Measurements from ENCODE around the gene POLR2A. TPM values are rescaled to one million over a fixed set of nuclear protein-coding genes. Genes with fewer than 3 reads are reported as not detected.

The POLR2A gene
- total RNA-seq, 2 experiments from 2014 or later: 193 to 203 TPM

DNA sequence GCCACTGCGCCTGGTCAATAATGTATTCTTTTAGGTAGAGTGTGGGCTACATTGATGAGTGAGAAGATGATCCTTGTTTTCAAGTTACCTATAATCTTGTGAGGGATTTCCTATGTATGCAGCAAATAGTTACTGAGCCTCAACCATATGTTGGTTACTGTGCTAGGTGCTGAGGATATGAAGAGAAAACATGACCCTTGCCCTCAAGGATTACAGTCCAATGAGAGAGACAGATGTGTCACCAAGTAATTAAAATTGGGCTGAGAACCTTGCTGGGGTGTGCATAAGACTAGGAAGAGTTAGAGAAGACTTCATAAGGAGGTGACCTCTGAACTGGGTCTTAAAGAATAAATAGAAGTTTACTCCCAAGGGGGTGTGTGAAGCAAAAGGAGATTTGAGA is 7.4 kb downstream of the POLR2A start:
- peak overlapping the region; percentile 22 for H3K27ac Mint-ChIP-seq

DNA sequence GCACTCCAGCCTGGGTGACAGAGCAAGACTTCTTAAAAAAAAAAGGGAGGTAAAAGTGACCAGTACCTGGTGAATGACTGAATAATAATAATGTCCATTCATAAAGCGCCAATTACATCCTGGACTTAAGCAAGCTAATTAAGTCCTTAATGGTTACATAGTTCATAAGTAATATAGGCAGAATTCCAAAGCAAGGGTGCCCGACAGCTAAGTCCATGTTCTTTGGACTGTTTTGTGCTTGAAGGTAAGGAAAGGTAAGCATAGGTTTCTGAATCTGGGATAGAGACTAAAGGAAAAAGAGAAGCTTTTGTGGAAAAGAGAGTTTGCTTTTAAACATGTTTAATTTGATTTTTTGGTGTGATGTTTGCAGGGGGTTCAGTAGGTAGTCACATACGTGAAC is 9.8 kb downstream of the POLR2A start:
- DNase-seq (no peak), ATAC-seq (no peak)
- peaks cover 46% of the 10 kb centered on the region for H3K4me1 Mint-ChIP-seq
- intact Hi-C loops (cut with DNase I, micrococcal nuclease): no loop called here
- H3K27ac Mint-ChIP-seq: no peak overlapping the region
- no peak overlapping the region for H3K4me3 Mint-ChIP-seq
- ChIA-PET CTCF (interaction anchor here (1.0 kb wide), 2 partner anchors 67 to 95 kb away, joined by 3 to 4 read pairs; no protein-coding TSS in a partner anchor), POLR2A (interaction anchor here (0.6 kb wide), 1 partner anchor 83 kb away, joined by 3 read pairs; no protein-coding TSS in a partner anchor)
- H3K27me3 Mint-ChIP-seq: no peaks in the 10 kb centered on the region
- H3K36me3 Mint-ChIP-seq (ENCODE audit: low read depth): peaks cover 63% of the 10 kb centered on the region
- H3K9me3 Mint-ChIP-seq (ENCODE audit: low read depth): no peaks in the 10 kb centered on the region

More for the DNA sequence above, 7.4 kb downstream of the POLR2A start:
- Mint-ChIP-seq H3K36me3 (ENCODE audit: low read depth) (peaks cover 57% of the 10 kb centered on the region), H3K4me1 (peaks cover 67% of the 10 kb centered on the region), H3K27me3 (no peaks in the 10 kb centered on the region), H3K4me3 (no peak overlapping the region), H3K9me3 (ENCODE audit: low read depth) (no peaks in the 10 kb centered on the region)
- intact Hi-C loops (cut with DNase I, micrococcal nuclease): no loop called here
- DNase-seq: no peak
- ChIA-PET POLR2A (interaction anchor here (0.7 kb wide), 1 partner anchor 46 kb away, joined by 3 read pairs; no protein-coding TSS in a partner anchor), CTCF (interaction anchor here (0.8 to 1.3 kb wide), 2 partner anchors 23 to 69 kb away, joined by 3 to 7 read pairs; no protein-coding TSS in a partner anchor)
- ATAC-seq: no peak

DNA sequence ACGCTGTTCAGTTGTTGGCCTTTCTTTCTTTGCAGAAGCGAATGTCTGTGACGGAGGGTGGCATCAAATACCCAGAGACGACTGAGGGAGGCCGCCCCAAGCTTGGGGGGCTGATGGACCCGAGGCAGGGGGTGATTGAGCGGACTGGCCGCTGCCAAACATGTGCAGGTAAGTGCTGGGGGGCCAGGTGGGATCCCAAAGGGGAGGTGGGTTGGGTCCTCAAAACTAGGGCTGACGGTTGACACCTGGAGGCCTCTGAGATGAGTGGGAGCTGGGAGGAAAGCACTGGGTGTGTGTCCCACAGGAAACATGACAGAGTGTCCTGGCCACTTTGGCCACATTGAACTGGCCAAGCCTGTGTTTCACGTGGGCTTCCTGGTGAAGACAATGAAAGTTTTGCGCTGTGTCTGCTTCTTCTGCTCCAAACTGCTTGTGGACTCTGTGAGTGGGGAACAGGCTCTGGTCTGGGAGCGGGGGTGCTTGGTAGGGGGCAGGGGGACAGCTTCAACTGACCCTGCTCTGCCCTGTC is 11.8 kb downstream of the POLR2A start:
- no peak for ATAC-seq
- H3K27me3 Mint-ChIP-seq: no peaks in the 10 kb centered on the region
- intact Hi-C loops (cut with DNase I, micrococcal nuclease): no loop called here
- DNase-seq: no peak
- ChIA-PET CTCF (interaction anchor here (1.3 to 2.3 kb wide), 2 partner anchors 10 to 19 kb away, joined by 3 to 10 read pairs; no protein-coding TSS in a partner anchor), POLR2A (interaction anchor here (0.6 kb wide), 1 partner anchor 215 kb away, joined by 3 read pairs; no protein-coding TSS in a partner anchor)
- H3K9me3 Mint-ChIP-seq (ENCODE audit: low read depth): no peaks in the 10 kb centered on the region
- H3K36me3 Mint-ChIP-seq (ENCODE audit: low read depth): peaks cover 63% of the 10 kb centered on the region
- no peak overlapping the region for H3K27ac Mint-ChIP-seq
- no peak overlapping the region for H3K4me3 Mint-ChIP-seq
- peaks cover 29% of the 10 kb centered on the region for H3K4me1 Mint-ChIP-seq

DNA sequence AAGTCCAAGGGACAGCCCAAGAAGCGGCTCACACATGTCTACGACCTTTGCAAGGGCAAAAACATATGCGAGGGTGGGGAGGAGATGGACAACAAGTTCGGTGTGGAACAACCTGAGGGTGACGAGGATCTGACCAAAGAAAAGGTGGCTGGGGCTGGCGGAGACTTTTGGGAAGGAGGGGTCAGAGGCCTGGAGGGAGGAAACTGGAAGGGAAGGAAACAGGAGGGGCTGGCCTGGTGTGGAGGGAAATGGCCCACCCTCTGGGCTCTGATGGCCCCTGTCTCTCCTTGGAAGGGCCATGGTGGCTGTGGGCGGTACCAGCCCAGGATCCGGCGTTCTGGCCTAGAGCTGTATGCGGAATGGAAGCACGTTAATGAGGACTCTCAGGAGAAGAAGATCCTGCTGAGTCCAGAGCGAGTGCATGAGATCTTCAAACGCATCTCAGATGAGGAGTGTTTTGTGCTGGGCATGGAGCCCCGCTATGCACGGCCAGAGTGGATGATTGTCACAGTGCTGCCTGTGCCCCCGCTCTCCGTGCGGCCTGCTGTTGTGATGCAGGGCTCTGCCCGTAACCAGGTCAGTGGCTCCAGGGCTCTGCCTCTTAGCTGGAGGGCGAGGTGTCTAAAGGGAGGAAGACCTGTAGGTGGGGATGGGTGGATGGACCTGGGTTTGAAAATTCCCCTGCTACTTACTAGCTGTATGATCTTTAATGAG is 12.5 kb downstream of the POLR2A start:
- ChIA-PET CTCF (interaction anchor here (0.8 to 2.3 kb wide), 2 partner anchors 11 to 93 kb away, joined by 4 to 10 read pairs; partner anchors contain the start of gene SOX15), POLR2A (interaction anchor here (0.6 to 1.8 kb wide), 2 partner anchors 60 to 214 kb away, joined by 3 to 4 read pairs; no protein-coding TSS in a partner anchor)
- DNase-seq (no peak), ATAC-seq (no peak)
- Mint-ChIP-seq H3K27me3 (no peaks in the 10 kb centered on the region), H3K4me3 (no peak overlapping the region), H3K27ac (no peak overlapping the region), H3K9me3 (ENCODE audit: low read depth) (no peaks in the 10 kb centered on the region), H3K4me1 (peaks cover 26% of the 10 kb centered on the region), H3K36me3 (ENCODE audit: low read depth) (peaks cover 67% of the 10 kb centered on the region)
- intact Hi-C loops (cut with DNase I, micrococcal nuclease): no loop called here

DNA sequence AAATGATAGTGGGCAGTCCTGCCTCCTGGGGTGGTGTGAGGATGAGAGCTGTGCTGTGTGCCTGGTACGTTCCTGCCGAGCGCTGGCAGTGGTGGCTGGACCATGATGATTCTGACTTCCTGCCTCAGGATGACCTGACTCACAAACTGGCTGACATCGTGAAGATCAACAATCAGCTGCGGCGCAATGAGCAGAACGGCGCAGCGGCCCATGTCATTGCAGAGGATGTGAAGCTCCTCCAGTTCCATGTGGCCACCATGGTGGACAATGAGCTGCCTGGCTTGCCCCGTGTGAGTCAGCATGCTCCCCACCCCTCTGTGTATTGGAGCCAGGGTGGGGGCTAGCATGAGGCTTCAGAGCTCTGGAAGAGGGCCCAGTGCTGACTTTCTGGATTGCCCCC is 13.1 kb downstream of the POLR2A start:
- peaks cover 20% of the 10 kb centered on the region for H3K4me1 Mint-ChIP-seq
- no peak overlapping the region for H3K4me3 Mint-ChIP-seq
- intact Hi-C loops (cut with DNase I, micrococcal nuclease): no loop called here
- DNase-seq (no peak), ATAC-seq (no peak)
- no peaks in the 10 kb centered on the region for H3K9me3 Mint-ChIP-seq (ENCODE audit: low read depth)
- ChIA-PET POLR2A (interaction anchor here (0.7 to 1.8 kb wide), 2 partner anchors 12 to 60 kb away, joined by 4 read pairs; no protein-coding TSS in a partner anchor), CTCF (interaction anchor here (0.8 kb wide), 1 partner anchor 92 kb away, joined by 4 read pairs; the partner anchor contains the start of gene SOX15)
- H3K36me3 Mint-ChIP-seq (ENCODE audit: low read depth): peaks cover 69% of the 10 kb centered on the region
- no peak overlapping the region for H3K27ac Mint-ChIP-seq
- no peaks in the 10 kb centered on the region for H3K27me3 Mint-ChIP-seq

DNA sequence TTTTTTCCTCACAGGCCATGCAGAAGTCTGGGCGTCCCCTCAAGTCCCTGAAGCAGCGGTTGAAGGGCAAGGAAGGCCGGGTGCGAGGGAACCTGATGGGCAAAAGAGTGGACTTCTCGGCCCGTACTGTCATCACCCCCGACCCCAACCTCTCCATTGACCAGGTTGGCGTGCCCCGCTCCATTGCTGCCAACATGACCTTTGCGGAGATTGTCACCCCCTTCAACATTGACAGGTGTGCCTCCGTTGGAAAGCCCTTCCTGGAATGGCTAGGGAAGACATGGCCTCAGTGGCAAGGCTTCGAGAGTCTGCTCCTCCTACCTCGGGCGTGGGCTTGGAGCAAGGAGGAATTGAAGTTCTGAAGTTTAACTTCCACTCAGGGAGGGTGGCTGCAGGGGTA is 13.5 kb downstream of the POLR2A start:
- no peak for DNase-seq
- Mint-ChIP-seq H3K36me3 (ENCODE audit: low read depth) (peaks cover 73% of the 10 kb centered on the region), H3K4me1 (peaks cover 18% of the 10 kb centered on the region), H3K9me3 (ENCODE audit: low read depth) (no peaks in the 10 kb centered on the region), H3K27ac (no peak overlapping the region), H3K4me3 (no peak overlapping the region), H3K27me3 (no peaks in the 10 kb centered on the region)
- ChIA-PET CTCF (interaction anchor here (0.6 to 0.8 kb wide), 2 partner anchors 90 to 92 kb away, joined by 3 to 4 read pairs; partner anchors contain the start of gene SOX15), POLR2A (interaction anchor here (0.7 to 1.8 kb wide), 2 partner anchors 13 to 61 kb away, joined by 4 read pairs; no protein-coding TSS in a partner anchor)
- intact Hi-C loops (cut with DNase I, micrococcal nuclease): no loop called here
- no peak for ATAC-seq

DNA sequence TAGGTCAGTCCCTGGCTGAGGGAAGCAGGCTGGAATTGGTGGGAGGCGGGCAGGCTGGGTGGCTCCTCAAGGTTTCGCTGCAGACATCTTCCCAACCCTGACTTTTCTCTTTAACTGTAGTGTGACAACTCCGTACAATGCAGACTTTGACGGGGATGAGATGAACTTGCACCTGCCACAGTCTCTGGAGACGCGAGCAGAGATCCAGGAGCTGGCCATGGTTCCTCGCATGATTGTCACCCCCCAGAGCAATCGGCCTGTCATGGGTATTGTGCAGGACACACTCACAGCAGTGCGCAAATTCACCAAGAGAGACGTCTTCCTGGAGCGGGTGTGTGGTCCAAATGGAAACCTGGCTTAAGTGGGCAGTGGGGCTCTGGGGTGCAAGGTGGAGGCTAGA is 15.0 kb downstream of the POLR2A start:
- Mint-ChIP-seq H3K36me3 (ENCODE audit: low read depth) (peaks cover 75% of the 10 kb centered on the region), H3K9me3 (ENCODE audit: low read depth) (no peaks in the 10 kb centered on the region), H3K4me3 (no peak overlapping the region), H3K27me3 (no peaks in the 10 kb centered on the region), H3K27ac (peak overlapping the region; percentile 37), H3K4me1 (peaks cover 4% of the 10 kb centered on the region)
- DNase-seq (no peak), ATAC-seq (no peak)
- intact Hi-C loops (cut with DNase I, micrococcal nuclease): no loop called here
- CTCF ChIA-PET: interaction anchor here (0.6 to 1.0 kb wide), 4 partner anchors 27 to 62 kb away, joined by 3 read pairs; partner anchors contain the start of gene SENP3
- POLR2A ChIA-PET: interaction anchor here (1.2 kb wide), 1 partner anchor 13 kb away, joined by 7 read pairs; no protein-coding TSS in a partner anchor

DNA sequence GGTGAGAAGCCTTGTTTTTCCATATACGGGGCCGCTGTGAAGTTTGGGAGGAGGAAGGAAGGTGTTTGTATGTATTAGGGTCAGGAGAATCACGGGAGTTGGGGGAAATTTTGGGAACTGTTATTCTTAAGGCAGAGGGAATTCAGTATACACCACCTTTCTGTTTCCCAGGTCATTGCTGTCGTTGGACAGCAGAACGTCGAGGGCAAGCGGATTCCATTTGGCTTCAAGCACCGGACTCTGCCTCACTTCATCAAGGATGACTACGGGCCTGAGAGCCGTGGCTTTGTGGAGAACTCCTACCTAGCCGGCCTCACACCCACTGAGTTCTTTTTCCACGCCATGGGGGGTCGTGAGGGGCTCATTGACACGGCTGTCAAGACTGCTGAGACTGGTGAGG is 17.6 kb downstream of the POLR2A start:
- H3K4me3 Mint-ChIP-seq: no peak overlapping the region
- no peaks in the 10 kb centered on the region for H3K4me1 Mint-ChIP-seq
- H3K36me3 Mint-ChIP-seq (ENCODE audit: low read depth): peaks cover 74% of the 10 kb centered on the region
- ATAC-seq (no peak), DNase-seq (no peak)
- POLR2A ChIA-PET: no interaction called here
- no peaks in the 10 kb centered on the region for H3K27me3 Mint-ChIP-seq
- H3K9me3 Mint-ChIP-seq (ENCODE audit: low read depth): no peaks in the 10 kb centered on the region
- CTCF ChIA-PET: interaction anchor here (1.1 kb wide), 1 partner anchor 26 kb away, joined by 3 read pairs; no protein-coding TSS in a partner anchor
- intact Hi-C loops (cut with DNase I, micrococcal nuclease): loop anchor here in 1 of 2 experiments (2.0 kb wide), 1 partner anchor 13 kb away; no protein-coding TSS in a partner anchor
- H3K27ac Mint-ChIP-seq: no peak overlapping the region

DNA sequence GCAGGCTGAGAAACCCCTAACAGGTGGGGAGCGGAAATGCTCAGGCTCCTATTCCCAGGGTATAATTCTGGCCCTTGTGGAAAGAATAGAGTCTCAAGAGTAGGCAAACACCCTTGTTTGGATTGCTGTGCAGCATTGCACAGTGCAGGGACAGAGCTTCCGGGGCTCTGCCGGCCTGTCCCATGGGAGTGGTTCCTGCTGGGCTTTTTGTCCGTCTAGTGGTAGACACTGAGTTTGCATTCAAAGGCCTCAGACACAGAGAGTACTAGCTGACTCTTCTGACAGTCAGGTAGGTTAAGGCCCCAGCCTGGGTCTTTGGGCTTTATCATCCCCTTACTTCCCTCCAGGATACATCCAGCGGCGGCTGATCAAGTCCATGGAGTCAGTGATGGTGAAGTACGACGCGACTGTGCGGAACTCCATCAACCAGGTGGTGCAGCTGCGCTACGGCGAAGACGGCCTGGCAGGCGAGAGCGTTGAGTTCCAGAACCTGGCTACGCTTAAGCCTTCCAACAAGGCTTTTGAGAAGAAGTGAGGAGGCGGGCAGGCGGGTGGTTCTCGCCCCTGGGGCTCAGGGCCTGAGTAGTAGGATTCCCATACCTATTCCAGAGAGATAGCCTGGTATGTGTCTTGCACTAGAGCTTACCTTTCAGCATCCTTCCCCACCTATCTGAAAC is 18.1 kb downstream of the POLR2A start:
- ChIA-PET CTCF (no interaction called here), POLR2A (no interaction called here)
- H3K36me3 Mint-ChIP-seq (ENCODE audit: low read depth): peaks cover 71% of the 10 kb centered on the region
- no peaks in the 10 kb centered on the region for H3K27me3 Mint-ChIP-seq
- no peak for ATAC-seq
- H3K4me1 Mint-ChIP-seq: no peaks in the 10 kb centered on the region
- H3K4me3 Mint-ChIP-seq: no peak overlapping the region
- H3K27ac Mint-ChIP-seq: no peak overlapping the region
- intact Hi-C loops (cut with DNase I, micrococcal nuclease): loop anchor here in 1 of 2 experiments (2.0 kb wide), 1 partner anchor 14 kb away; no protein-coding TSS in a partner anchor
- H3K9me3 Mint-ChIP-seq (ENCODE audit: low read depth): no peaks in the 10 kb centered on the region
- no peak for DNase-seq

DNA sequence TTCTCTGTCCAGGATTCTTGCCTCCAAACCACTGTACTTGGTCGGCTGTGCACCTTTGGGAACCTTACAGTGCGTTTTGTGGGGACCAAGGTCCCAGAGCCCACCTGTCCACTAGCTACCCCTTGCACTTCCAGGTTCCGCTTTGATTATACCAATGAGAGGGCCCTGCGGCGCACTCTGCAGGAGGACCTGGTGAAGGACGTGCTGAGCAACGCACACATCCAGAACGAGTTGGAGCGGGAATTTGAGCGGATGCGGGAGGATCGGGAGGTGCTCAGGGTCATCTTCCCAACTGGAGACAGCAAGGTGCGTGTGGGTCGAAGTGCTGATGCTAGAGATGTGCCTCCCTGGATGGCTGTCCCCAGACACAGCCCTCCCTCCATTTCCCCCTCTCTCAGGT is 18.8 kb downstream of the POLR2A start:
- H3K4me3 Mint-ChIP-seq: no peak overlapping the region
- H3K9me3 Mint-ChIP-seq (ENCODE audit: low read depth): no peaks in the 10 kb centered on the region
- H3K27ac Mint-ChIP-seq: no peak overlapping the region
- no peaks in the 10 kb centered on the region for H3K4me1 Mint-ChIP-seq
- peaks cover 71% of the 10 kb centered on the region for H3K36me3 Mint-ChIP-seq (ENCODE audit: low read depth)
- intact Hi-C loops (cut with DNase I, micrococcal nuclease): loop anchor here in 1 of 2 experiments (2.0 kb wide), 1 partner anchor 14 kb away; no protein-coding TSS in a partner anchor
- CTCF ChIA-PET: interaction anchor here (0.6 kb wide), 1 partner anchor 130 kb away, joined by 3 read pairs; no protein-coding TSS in a partner anchor
- DNase-seq (peak; percentile 32), ATAC-seq (peak; percentile 11)
- H3K27me3 Mint-ChIP-seq: no peaks in the 10 kb centered on the region
- POLR2A ChIA-PET: no interaction called here

DNA sequence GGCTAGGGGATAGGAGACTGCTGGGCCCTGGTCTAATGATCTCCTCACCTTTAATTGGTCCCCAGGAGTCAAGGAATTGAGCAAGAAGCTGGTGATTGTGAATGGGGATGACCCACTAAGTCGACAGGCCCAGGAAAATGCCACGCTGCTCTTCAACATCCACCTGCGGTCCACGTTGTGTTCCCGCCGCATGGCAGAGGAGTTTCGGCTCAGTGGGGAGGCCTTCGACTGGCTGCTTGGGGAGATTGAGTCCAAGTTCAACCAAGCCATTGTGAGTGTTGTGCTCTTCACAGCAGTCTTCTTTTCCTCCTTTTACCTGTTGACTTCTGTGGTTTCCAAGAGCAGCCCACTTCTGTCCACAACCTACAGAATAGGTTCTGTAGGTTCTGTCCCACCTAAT is 19.4 kb downstream of the POLR2A start:
- no peak for DNase-seq
- Mint-ChIP-seq H3K9me3 (ENCODE audit: low read depth) (no peaks in the 10 kb centered on the region), H3K27ac (no peak overlapping the region), H3K27me3 (no peaks in the 10 kb centered on the region), H3K4me1 (no peaks in the 10 kb centered on the region), H3K4me3 (no peak overlapping the region), H3K36me3 (ENCODE audit: low read depth) (peaks cover 73% of the 10 kb centered on the region)
- CTCF ChIA-PET: interaction anchor here (0.6 to 1.9 kb wide), 2 partner anchors 11 to 129 kb away, joined by 3 to 12 read pairs; no protein-coding TSS in a partner anchor
- ATAC-seq: no peak
- POLR2A ChIA-PET: no interaction called here
- intact Hi-C loops (cut with DNase I, micrococcal nuclease): loop anchor here in 1 of 2 experiments (2.0 kb wide), 1 partner anchor 15 kb away; no protein-coding TSS in a partner anchor

Measured in activated CD4-positive, alpha-beta T cell treated with anti-CD3 and anti-CD28 coated beads for 36 hours (primary cell).